SK-N-SH (cell line): ENCODE results near the gene DNMBP.
"Not testable (repeated sequence)": the region's sequence is repeated elsewhere in the genome, so short reads cannot be mapped to it uniquely, and the experiment has no call there.

Source experiments
- NRF1 ChIP-seq: IDR thresholded peaks from 2 replicates; pipeline ENCODE4 v1.6.1; 2012; ENCODE audit warnings: low read depth, mild to moderate bottlenecking, low read length
- POLR2AphosphoS5 ChIP-seq: IDR thresholded peaks from 2 replicates; pipeline ENCODE4 v1.6.1; 2012; ENCODE audit warnings: low read depth, low read length

DNA sequence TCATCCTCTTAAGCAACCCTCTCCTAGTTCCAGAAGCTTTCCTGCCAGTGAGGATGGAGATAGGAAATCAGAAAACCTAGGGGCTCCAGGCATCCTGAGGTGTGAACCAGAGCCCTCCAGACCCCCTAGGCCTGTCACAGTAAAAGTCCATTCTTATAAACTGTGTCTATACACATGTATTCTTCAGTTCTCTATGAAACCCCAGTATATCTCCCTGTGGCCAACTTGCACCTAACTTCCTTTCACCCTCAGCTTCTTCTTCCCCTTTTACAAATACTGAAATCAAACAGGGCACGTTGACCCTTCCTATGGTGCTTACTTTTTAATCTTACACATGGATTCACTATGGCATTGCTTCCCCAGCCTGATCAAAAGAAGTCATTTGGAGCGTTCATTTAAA lies 168.9 kb downstream of the DNMBP start:
- not testable (repeated sequence) for TF ChIP-seq NRF1, POLR2AphosphoS5
